Fibroblast of lung (primary cell): ENCODE measurements around the gene ACTG1.

Experiments
- CTCF ChIP-seq, 2 donors: IDR thresholded peaks in 1 of 2; conservative IDR thresholded peaks in 1 of 2; 1 replicate in 1 of 2; 2 replicates in 1 of 2; pipeline ENCODE4 v1.5.1; 2011 to 2012; ENCODE audit warnings: low read length in 2 of 2, control low read depth in 1 of 2, inconsistent platforms in 1 of 2, low read depth in 1 of 2, mild to moderate bottlenecking in 1 of 2
- EZH2 ChIP-seq: IDR thresholded peaks from 2 replicates; pipeline ENCODE4 v1.5.1; 2012; ENCODE audit warnings: low read length, control low read depth, mild to moderate bottlenecking; ENCODE audit errors: missing control alignments

- TF ChIP-seq CTCF (conservative IDR thresholded peaks at IDR 0.05 in 1 of 2, IDR thresholded peaks at IDR 0.05 in 1 of 2; ENCODE audit: low read depth in 1 of 2, low read length in 2 of 2) (no peak), EZH2 (no peak)
These were observed 5.7 kb upstream of the ACTG1 start for GRCh38 chr17:81518113-81518784.
